HG03565 (cell line): ENCODE measurements around the gene SSR1.
"Not testable (repeated sequence)": the region's sequence is repeated elsewhere in the genome, so short reads cannot be mapped to it uniquely, and the experiment has no call there.

Experiments
- ATAC-seq: cut with Tn5 transposase; IDR thresholded peaks from one replicate; pipeline ENCODE4 v1.9.1; 2021; ENCODE audit warnings: mild to moderate bottlenecking, moderate library complexity; ENCODE audit not compliant: unreplicated experiment

SSR1 gene

GRCh38 chr6:7312616-7313504 lies at the start of gene SSR1:
TSS of gene SSR1 (minus strand) at chr6:7313199. CDS start at chr6:7313120, 79 bp downstream.
- ATAC-seq: peak; percentile 95

GRCh38 chr6:7351916-7352315 lies 38.9 kb upstream of the SSR1 start:
- not testable (repeated sequence) for ATAC-seq

- ATAC-seq: not testable (repeated sequence)
Observed at GRCh38 chr6:7350591-7350990, 37.6 kb upstream of the SSR1 start.

GRCh38 chr6:7347551-7347997 lies 34.6 kb upstream of the SSR1 start:
- not testable (repeated sequence) for ATAC-seq

GRCh38 chr6:7344773-7345450 lies 31.9 kb upstream of the SSR1 start:
- ATAC-seq: not testable (repeated sequence)

- ATAC-seq: no peak
Observed at GRCh38 chr6:7343546-7344475, 30.8 kb upstream of the SSR1 start.

- no peak for ATAC-seq
Observed at GRCh38 chr6:7341989-7342742, 29.2 kb upstream of the SSR1 start.

- no peak for ATAC-seq
Observed at GRCh38 chr6:7341271-7341670, 28.3 kb upstream of the SSR1 start.

- ATAC-seq: not testable (repeated sequence)
Observed at GRCh38 chr6:7339007-7339732, 26.2 kb upstream of the SSR1 start.

GRCh38 chr6:7338031-7338430 lies 25.0 kb upstream of the SSR1 start:
- no peak for ATAC-seq

- no peak for ATAC-seq
Observed at GRCh38 chr6:7335519-7335918, 22.5 kb upstream of the SSR1 start.

GRCh38 chr6:7334685-7335084 lies 21.7 kb upstream of the SSR1 start:
- no peak for ATAC-seq

- no peak for ATAC-seq
Observed at GRCh38 chr6:7332090-7332745, 19.2 kb upstream of the SSR1 start.

- ATAC-seq: no peak
Observed at GRCh38 chr6:7331452-7331851, 18.5 kb upstream of the SSR1 start.

- ATAC-seq: no peak
Observed at GRCh38 chr6:7328243-7328642, 15.2 kb upstream of the SSR1 start.

- no peak for ATAC-seq
Observed at GRCh38 chr6:7325750-7326149, 12.8 kb upstream of the SSR1 start.

GRCh38 chr6:7324520-7324919 lies 11.5 kb upstream of the SSR1 start:
- peak; percentile 58 for ATAC-seq

- no peak for ATAC-seq
Observed at GRCh38 chr6:7323074-7323473, 10.1 kb upstream of the SSR1 start.

- not testable (repeated sequence) for ATAC-seq
Observed at GRCh38 chr6:7321866-7322265, 8.9 kb upstream of the SSR1 start.
